ENCODE measurements around the gene FAM200C. TPM values are rescaled to one million over a fixed set of nuclear protein-coding genes. Genes with fewer than 3 reads are reported as not detected.

Gene FAM200C
- total RNA-seq, 1 donor from 2014 or later, result 3.2 TPM

Other genes with a start within 250 kb of the FAM200C start
- gene FABP6, start 170.5 kb downstream of the FAM200C start, total RNA-seq, result not detected in 2 replicates
- gene CCNJL, start 87.5 kb downstream of the FAM200C start, total RNA-seq, result 3.5 and 6.3 TPM in 2 replicates
- gene C1QTNF2, start 29.4 kb downstream of the FAM200C start, total RNA-seq, result under 0.01 and 0.20 TPM in 2 replicates
- 41.4 and 67.3 TPM in 2 replicates for gene SLU7, start 19.0 kb upstream of the FAM200C start, total RNA-seq
- gene PTTG1, start 21.8 kb upstream of the FAM200C start, total RNA-seq, result 25.8 and 64.3 TPM in 2 replicates

Data from lung microvascular endothelial cell (primary cell).